WERI-Rb-1 (cell line): Measurements from ENCODE around the gene DGKD.

Source experiments
- DNase-seq: peaks from one replicate; pipeline ENCODE4 v3.0.0-alpha.2; 2020
- H3K27ac ChIP-seq: fragments of 250-450 bp; sonication (Bioruptor Pico); 2 replicates; pipeline ENCODE4 v1.5.1; 2020; ENCODE audit warnings: mild to moderate bottlenecking, moderate library complexity
- H3K27me3 ChIP-seq: fragments of 250-450 bp; sonication (Bioruptor Pico); 2 replicates; pipeline ENCODE4 v1.5.1; 2021; ENCODE audit warnings: mild to moderate bottlenecking, low read depth, moderate library complexity; ENCODE audit not compliant: insufficient read depth, severe bottlenecking
- H3K36me3 ChIP-seq: fragments of 250-450 bp; sonication (Bioruptor Pico); 2 replicates; pipeline ENCODE4 v1.5.1; 2020; ENCODE audit warnings: mild to moderate bottlenecking, moderate library complexity
- H3K4me3 ChIP-seq: 2 replicates; pipeline ENCODE4 v1.5.1; 2011; ENCODE audit warnings: low read depth, mild to moderate bottlenecking, control low read depth, low read length
- H3K9me3 ChIP-seq: fragments of 250-450 bp; sonication (Bioruptor Pico); 2 replicates; pipeline ENCODE4 v1.5.1; 2021; ENCODE audit warnings: mild to moderate bottlenecking, moderate library complexity; ENCODE audit not compliant: severe bottlenecking
- TF ChIP-seq, protein P1 (sequence below): IDR thresholded peaks from 2 replicates; pipeline ENCODE4 v1.5.1; 2011; ENCODE audit warnings: low read depth, mild to moderate bottlenecking, control low read depth, inconsistent platforms, low read length

The DGKD gene

DNA sequence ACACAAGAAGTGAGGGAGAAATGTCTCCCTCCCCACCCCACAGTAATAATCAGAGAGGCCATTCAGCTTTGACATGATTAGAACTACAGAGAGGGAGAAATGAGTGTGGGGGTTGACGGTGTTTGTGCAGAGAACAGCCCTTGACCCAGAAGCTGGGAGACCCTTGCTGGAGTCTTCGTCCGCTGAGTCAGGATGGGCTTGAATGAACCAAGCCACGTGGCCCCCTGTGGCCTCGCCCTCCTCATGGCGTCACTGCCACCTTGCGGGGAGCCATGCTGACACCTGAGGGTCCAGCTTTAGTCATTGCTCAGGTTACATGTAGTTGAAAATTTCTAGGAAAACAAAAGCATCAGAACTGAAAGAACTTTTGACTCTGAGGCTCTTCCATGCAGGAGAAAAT, 101.2 kb downstream of the DGKD start:
- DNase-seq = no peak
- Histone ChIP-seq H3K27ac (no peak overlapping the region), H3K9me3 (no peaks in the 10 kb centered on the region), H3K4me3 (no peak overlapping the region), H3K27me3 (no peaks in the 10 kb centered on the region), H3K36me3 (peaks cover 20% of the 10 kb centered on the region; the same call in 1 of the 2 replicates)
- TF ChIP-seq, protein P1, sequence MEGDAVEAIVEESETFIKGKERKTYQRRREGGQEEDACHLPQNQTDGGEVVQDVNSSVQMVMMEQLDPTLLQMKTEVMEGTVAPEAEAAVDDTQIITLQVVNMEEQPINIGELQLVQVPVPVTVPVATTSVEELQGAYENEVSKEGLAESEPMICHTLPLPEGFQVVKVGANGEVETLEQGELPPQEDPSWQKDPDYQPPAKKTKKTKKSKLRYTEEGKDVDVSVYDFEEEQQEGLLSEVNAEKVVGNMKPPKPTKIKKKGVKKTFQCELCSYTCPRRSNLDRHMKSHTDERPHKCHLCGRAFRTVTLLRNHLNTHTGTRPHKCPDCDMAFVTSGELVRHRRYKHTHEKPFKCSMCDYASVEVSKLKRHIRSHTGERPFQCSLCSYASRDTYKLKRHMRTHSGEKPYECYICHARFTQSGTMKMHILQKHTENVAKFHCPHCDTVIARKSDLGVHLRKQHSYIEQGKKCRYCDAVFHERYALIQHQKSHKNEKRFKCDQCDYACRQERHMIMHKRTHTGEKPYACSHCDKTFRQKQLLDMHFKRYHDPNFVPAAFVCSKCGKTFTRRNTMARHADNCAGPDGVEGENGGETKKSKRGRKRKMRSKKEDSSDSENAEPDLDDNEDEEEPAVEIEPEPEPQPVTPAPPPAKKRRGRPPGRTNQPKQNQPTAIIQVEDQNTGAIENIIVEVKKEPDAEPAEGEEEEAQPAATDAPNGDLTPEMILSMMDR = no peak

DNA sequence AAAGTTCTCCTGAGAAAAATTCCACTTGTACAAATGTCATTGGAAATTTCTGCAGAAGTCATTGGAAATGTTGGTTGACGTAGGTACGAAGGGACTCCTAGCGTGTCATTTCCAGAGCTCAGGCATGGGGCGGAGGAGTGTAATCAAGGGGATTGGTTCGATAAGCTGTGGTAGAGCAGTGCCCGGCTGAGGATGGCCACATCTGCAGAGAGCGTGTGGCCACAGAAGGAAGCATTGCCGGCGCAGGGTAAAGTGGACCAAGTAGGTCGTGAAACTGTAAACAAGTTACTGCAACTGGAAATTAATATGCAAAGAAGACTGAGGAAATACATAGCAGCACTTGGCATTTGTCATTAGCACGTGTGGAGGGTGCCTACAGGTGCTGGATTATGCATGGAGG, 101.8 kb downstream of the DGKD start:
- no peak overlapping the region for H3K27ac ChIP-seq
- no peaks in the 10 kb centered on the region for H3K27me3 ChIP-seq
- DNase-seq = no peak
- no peak overlapping the region for H3K4me3 ChIP-seq
- no peaks in the 10 kb centered on the region for H3K9me3 ChIP-seq
- TF ChIP-seq, protein P1 = no peak
- H3K36me3 ChIP-seq = peaks cover 20% of the 10 kb centered on the region; the same call in 1 of the 2 replicates

DNA sequence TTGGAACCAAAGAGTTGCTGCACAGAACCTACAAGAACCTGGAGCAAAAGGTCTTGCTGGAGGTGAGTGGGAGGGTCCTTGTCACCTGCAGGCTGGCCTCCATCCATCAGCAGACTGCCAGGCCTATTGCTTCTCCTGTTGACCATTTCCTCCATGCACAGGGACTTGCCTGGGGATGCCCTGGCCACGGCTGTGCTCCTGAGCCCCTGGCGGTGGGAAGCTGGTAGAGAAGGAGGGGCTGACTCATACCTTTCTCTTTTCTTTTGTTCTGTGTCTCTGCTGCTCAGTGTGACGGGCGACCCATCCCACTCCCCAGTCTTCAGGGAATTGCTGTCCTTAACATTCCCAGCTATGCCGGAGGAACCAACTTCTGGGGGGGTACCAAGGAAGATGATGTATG, 102.6 kb downstream of the DGKD start:
- H3K27me3 ChIP-seq = no peaks in the 10 kb centered on the region
- no peak for DNase-seq
- H3K4me3 ChIP-seq = no peak overlapping the region
- H3K36me3 ChIP-seq = peaks cover 20% of the 10 kb centered on the region; the same call in 1 of the 2 replicates
- H3K27ac ChIP-seq = no peak overlapping the region
- TF ChIP-seq, protein P1 = no peak
- no peaks in the 10 kb centered on the region for H3K9me3 ChIP-seq

DNA sequence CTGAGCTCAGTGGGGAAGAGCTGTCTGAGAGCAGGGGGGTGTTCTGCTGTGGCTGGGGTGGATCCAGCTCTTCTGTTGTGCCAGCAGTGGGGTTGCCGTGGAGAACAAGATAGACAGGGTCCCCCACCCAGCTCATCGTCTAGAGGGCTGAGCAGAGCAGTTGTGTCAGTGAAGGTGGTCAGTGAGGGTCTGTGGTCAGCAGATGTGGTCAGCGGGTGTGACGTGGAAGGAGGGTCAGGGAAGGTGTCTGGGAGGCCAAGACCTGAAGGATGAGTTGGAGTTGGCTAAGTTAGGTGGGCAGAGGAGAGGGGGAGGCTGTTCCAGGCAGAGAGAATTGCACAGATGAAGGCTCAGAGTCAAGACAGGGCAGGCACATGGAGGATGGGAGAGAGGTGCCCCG, 103.1 kb downstream of the DGKD start:
- no peaks in the 10 kb centered on the region for H3K9me3 ChIP-seq
- H3K36me3 ChIP-seq = peaks cover 18% of the 10 kb centered on the region; the same call in 1 of the 2 replicates
- H3K4me3 ChIP-seq = no peak overlapping the region
- no peaks in the 10 kb centered on the region for H3K27me3 ChIP-seq
- no peak overlapping the region for H3K27ac ChIP-seq
- TF ChIP-seq, protein P1 = no peak
- no peak for DNase-seq

DNA sequence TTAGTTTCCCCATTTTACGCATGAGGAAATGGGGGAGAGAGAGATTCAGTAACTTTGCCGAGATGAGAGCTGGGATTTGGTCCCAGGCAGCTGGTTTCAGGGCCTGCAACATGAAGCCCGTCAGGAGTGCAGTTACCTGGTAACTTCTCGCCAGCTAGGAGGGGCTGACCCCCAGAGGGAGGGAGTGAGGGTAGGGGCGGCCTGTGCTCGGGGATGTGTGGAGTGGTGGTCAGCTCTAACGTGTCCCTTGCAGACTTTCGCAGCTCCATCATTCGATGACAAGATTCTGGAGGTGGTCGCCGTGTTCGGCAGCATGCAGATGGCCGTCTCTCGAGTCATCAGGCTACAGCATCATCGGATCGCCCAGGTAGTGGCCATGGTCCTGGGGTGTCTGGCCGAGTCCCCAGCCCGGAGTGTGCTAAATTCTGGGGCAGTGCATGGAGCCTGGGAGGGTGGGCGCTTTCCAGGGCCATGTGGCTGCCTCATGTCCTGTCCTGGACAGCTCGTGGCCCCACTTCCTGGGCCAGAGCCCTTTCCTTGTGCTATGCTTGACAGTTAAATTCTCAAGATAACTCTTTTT, 103.8 kb downstream of the DGKD start:
- no peak overlapping the region for H3K27ac ChIP-seq
- H3K4me3 ChIP-seq = no peak overlapping the region
- TF ChIP-seq, protein P1 = no peak
- no peaks in the 10 kb centered on the region for H3K9me3 ChIP-seq
- no peaks in the 10 kb centered on the region for H3K27me3 ChIP-seq
- H3K36me3 ChIP-seq = peaks cover 21% of the 10 kb centered on the region
- DNase-seq = no peak

DNA sequence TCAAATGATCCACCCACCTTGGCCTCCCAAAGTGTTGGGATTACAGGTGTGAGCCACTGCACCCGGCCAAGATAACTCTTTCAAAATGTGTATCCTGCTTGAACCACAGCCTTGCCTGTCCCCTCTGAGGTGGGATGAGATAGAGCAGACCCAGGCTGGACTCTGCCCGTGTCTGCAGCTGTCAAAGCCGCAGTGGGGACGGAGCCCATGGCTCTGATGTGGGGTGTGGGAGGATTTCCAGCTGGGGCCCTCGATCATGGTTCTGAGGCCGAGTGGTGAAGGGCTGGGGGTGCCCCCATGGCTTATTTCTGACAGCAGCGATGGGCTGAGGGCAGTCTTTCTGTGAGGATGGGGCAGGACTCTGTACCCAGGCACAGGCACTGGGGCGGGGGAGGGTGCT, 104.5 kb downstream of the DGKD start:
- DNase-seq = no peak
- Histone ChIP-seq H3K27ac (no peak overlapping the region), H3K36me3 (peaks cover 21% of the 10 kb centered on the region), H3K4me3 (no peak overlapping the region), H3K27me3 (no peaks in the 10 kb centered on the region), H3K9me3 (no peaks in the 10 kb centered on the region)
- TF ChIP-seq, protein P1 = no peak
